Adipose tissue (tissue), 3 donors: ENCODE measurements around the gene ARHGAP24. TPM values are rescaled to one million over a fixed set of nuclear protein-coding genes. Genes with fewer than 3 reads are reported as not detected.

Source experiments
- H3K27ac ChIP-seq: one replicate; pipeline ENCODE4 v1.5.1; 2013; ENCODE audit warnings: low read depth, low read length
- WGBS, 3 donors: extraction: QIAGEN DNeasy Blood & Tissue Kit; methylation state at CpG; one replicate each; pipeline ENCODE4 v1.1.7; 2013; 5-methylcytosine and 5-hydroxymethylcytosine counted together
- polyA plus RNA-seq, 3 donors: library from polyadenylated mRNA; stranded (reverse); fragments of 200-250 nt; gene quantifications; one replicate each; pipeline ENCODE4 v1.2.3, GENCODE V29; 2013
- donor health status: healthy with polysubstance abuse.
- donor health status: Bipolar disorder and iron deficiency.
- donor health status: healthy.

Gene ARHGAP24
- polyA plus RNA-seq, 3 donors, result 7.9 to 10.3 (median 8.5) TPM

- H3K27ac ChIP-seq, result no peak overlapping the region
- 51 to 90% (median 67%) methylated on average over 1 of the region's 1 CpG for WGBS, 3 donors
These were observed 226.9 kb downstream of the ARHGAP24 start for GRCh38 chr4:85701861-85702321.

- 77 to 85% (median 81%) methylated on average over 3 of the region's 3 CpGs for WGBS, 3 donors
- H3K27ac ChIP-seq, result no peak overlapping the region
These were observed 228.1 kb downstream of the ARHGAP24 start for GRCh38 chr4:85703096-85703495.

DNA sequence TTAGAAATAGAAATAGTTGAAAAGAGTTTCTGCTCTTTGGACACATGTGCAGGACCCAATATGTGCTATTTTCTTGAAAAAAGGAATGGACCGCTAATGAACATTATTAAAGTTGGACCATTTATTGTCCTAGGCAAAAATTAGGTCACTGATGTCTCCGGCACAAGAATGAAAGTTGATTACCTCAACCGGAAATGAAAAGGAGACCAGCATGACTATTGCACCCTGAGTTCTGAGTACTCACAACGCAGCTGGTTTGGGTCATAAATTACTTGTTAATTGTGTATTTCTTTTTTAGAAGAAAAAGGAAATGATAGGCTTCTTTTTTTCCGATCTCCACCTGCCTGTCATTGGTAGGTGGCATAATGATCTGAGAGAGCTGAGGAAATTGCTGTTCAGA is 232.7 kb downstream of the ARHGAP24 start:
- H3K27ac ChIP-seq, result no peak overlapping the region
- WGBS, 3 donors, result 42 to 81% (median 51%) methylated on average over 5 of the region's 5 CpGs

- WGBS, 3 donors, result 56 to 68% (median 65%) methylated on average over 5 of the region's 5 CpGs
- no peak overlapping the region for H3K27ac ChIP-seq
These were observed 233.5 kb downstream of the ARHGAP24 start for GRCh38 chr4:85708468-85708867.

DNA sequence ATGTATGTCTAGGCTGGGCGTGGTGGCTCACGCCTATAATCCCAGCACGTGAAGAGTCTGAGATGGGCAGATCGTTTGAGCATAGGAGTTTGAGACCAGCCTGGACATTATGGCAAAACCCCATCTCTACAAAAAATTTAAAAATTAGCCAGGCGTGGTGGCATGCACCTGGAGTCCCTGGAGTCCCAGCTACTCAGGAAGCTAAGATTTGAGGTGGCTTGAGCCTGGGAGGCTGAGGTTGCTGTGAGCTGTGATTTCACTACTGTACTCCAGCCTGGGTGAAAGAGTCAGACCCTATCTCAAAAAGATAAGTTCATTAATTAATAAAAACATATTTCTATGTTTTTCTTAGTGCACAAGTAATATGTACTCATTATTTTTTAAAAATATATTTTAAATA is 238.1 kb downstream of the ARHGAP24 start:
- H3K27ac ChIP-seq, result no peak overlapping the region
- WGBS, 3 donors, result 94 to 97% (median 97%) methylated on average over 5 of the region's 5 CpGs

GRCh38 chr4:85715991-85716737 is 241.2 kb downstream of the ARHGAP24 start:
- 38 to 48% (median 47%) methylated on average over 3 of the region's 3 CpGs for WGBS, 3 donors
- no peak overlapping the region for H3K27ac ChIP-seq

GRCh38 chr4:85717351-85717750 is 242.4 kb downstream of the ARHGAP24 start:
- 82 to 99% (median 88%) methylated on average over 1 of the region's 1 CpG for WGBS, 3 donors
- no peak overlapping the region for H3K27ac ChIP-seq

DNA sequence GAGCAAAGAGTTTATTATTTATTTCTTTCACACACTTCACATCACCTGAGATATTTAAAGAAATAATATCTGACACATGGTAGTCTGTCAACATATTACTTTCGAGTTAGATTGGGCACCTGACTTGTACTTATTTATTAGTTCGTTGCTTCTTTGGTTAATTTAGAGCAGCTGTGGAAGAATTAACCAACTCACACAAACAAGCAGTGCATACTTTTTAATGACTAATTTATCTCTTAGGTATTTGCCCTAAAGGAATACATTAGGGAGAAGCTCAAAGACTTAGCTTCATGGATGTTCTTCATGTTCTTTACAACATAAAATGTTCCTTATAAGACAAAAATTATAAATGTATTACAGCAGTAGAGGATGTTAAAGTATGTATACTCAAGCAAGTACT is 242.9 kb downstream of the ARHGAP24 start:
- 57 to 81% (median 74%) methylated on average over 2 of the region's 2 CpGs for WGBS, 3 donors
- no peak overlapping the region for H3K27ac ChIP-seq

DNA sequence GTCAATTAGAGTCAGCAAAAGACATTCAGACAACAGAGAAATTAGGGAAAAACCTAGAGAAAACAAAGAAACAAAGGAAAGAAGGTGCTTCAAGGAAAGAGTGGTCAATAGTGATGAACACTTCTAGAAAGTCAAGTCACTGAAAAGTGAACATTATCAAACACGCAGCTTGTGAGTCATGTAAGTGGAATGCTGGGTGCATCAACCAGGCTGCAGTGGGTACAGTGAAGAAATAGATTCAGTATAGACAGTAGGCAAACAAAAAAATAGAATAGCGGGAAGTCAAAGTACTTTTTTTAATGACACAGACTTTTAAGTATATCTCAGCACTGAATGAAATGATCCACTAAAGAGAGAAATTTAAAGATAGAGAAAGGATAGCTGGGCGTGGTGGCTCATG is 245.8 kb downstream of the ARHGAP24 start:
- no peak overlapping the region for H3K27ac ChIP-seq
- WGBS, 3 donors, result 62 to 65% (median 65%) methylated on average over 3 of the region's 3 CpGs

DNA sequence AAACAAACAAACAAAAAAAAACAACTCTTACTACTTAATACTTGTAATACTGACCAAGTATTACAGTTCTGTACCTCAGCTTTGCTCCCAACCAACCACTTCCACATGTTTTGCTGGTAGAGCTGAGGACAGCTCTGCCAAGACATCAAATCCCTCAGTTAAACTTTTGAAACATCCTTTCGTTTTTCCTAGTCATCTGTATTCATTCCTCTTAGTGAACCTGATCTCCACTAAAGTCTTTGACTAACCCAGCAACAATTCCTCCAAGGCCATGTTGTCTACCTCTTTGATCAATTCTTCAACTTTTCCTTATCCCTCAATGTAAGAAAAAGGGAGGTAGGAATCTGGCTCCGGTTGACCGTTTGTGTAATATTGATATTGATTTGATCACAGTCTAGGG is 247.5 kb downstream of the ARHGAP24 start:
- H3K27ac ChIP-seq, result no peak overlapping the region
- 88 to 98% (median 95%) methylated on average over 3 of the region's 3 CpGs for WGBS, 3 donors

- no peak overlapping the region for H3K27ac ChIP-seq
- WGBS, 3 donors, result 86 to 95% (median 90%) methylated on average over 2 of the region's 2 CpGs
These were observed 247.9 kb downstream of the ARHGAP24 start for GRCh38 chr4:85722807-85723206.

DNA sequence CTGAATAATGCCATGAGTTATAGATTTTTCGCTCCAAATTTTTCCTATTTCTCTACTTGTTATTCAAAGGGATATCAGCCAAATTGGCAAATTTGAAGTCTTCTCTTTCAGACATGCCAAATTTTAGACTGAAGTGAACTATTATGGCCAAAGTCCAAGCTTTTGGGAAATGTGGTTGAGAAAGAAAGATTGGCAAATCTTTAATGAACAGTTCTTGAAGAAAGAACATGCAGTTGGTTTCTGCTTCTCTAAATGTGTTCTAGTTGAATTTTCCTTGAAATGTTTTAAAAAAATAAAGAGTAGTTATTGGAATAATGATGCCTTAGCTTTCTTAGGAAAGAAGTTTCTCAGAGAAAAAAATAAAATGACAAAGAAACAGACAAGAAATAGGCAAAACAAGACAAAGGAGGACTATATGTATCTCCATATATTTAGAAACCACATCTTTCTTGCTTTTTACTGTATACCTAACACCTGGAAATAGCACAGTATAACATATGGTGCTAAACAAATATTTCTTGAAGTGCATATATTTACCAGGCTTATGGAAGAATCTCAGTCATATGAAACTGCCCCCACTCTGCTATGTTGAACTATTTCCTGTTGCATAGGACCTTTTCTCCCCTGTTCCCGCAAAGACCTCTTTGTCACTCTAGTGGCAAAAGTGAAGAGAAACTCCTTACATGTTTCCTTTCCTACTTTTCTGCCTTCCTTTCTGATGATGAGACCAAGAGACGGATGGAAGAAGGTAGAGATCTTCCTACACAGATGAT is 250.0 kb downstream of the ARHGAP24 start:
- WGBS, 3 donors, result 56 to 89% (median 63%) methylated on average over 3 of the region's 3 CpGs

DNA sequence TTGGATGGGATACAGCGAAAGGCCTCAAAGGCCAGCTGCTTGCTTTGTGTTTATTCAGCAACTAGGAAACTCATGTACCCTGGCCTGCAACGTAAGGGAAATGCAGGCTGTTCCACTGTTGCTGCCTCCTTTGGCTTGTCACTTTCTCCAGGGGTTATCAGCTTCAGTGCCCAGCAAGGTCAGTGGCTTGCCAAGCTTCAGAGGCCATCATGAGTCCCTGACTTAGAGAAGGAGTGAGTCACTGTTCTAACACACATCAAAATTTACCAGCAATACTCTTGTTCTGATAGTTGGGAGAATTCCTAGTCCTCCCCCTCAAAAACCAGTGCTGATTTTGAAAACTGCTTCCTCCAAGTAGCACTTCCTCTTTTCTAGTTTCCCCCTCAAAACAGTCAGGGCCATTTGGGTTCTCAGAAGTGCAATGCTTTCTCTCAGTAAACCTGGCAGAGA is 250.8 kb downstream of the ARHGAP24 start:
- WGBS, 3 donors, result 44 to 53% (median 47%) methylated on average over 2 of the region's 2 CpGs
- no peak overlapping the region for H3K27ac ChIP-seq

More for the DNA sequence above, 250.0 kb downstream of the ARHGAP24 start:
- no peak overlapping the region for H3K27ac ChIP-seq

DNA sequence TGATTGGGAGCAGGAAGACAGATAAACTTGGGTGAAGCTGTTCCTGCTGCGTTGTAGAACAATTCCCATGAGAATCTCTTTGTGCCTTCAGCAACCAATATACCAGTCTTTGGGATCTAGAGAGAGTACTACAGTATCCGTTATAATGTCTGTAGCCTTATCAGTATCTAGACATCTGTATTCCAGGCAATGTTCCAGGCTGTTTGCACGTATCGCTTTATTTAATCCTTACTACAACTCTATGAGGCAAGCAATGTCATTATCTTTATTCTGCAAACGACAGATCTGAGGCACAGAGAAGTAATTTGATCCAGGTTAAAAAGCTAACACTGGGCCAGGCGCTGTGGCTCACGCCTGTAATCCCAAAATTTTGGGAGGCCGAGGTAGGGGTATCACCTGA is 251.6 kb downstream of the ARHGAP24 start:
- WGBS, 3 donors, result 63 to 89% (median 83%) methylated on average over 8 of the region's 8 CpGs
- H3K27ac ChIP-seq, result no peak overlapping the region

DNA sequence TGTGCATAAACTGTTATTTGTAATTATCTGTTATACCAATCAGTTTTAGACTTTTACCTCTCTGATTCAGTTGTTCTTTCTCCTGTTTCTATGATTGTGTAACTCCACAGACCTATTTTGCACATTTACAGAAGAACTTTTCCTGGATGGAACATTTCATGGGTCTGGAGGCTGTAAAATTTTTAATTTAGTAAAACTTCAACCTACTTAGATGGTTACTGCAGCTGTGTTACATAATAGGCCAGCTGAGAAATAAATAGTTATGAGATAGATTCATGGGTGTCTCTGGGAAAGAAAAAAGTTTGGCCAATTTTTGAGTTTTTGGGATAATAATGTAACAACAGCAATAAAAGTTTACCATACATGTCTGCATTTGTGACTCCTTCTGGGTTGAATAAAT is 253.5 kb downstream of the ARHGAP24 start:
- no peak overlapping the region for H3K27ac ChIP-seq

DNA sequence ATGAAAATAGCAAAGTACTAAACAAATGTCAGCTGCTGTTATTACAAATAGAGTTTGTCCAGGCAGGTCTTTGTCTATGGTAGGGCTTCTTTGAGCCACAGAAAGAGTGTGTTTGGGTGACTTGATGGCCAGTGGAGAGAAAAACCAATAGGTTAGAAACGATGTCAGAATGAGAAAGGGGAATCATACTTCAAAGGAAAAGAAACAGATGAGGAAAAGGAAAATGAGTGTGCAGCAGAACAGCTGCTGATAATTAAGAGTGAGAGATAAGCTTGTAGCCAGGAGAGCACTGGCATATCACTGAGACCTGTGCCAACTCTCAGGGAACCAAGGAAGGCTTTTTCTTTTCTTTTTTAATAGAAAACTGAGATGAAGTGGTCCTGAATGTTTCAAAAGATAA is 257.2 kb downstream of the ARHGAP24 start:
- H3K27ac ChIP-seq, result no peak overlapping the region
- WGBS, 3 donors, result 25 to 36% (median 31%) methylated on average over 1 of the region's 1 CpG

- H3K27ac ChIP-seq, result no peak overlapping the region
These were observed 258.8 kb downstream of the ARHGAP24 start for GRCh38 chr4:85733798-85734197.

- 29 to 53% (median 50%) methylated on average over 1 of the region's 1 CpG for WGBS, 3 donors
- H3K27ac ChIP-seq, result no peak overlapping the region
These were observed 259.5 kb downstream of the ARHGAP24 start for GRCh38 chr4:85734424-85734831.

- WGBS, 3 donors, result 57 to 93% (median 73%) methylated on average over 2 of the region's 2 CpGs
These were observed 261.6 kb downstream of the ARHGAP24 start for GRCh38 chr4:85736571-85736970.

DNA sequence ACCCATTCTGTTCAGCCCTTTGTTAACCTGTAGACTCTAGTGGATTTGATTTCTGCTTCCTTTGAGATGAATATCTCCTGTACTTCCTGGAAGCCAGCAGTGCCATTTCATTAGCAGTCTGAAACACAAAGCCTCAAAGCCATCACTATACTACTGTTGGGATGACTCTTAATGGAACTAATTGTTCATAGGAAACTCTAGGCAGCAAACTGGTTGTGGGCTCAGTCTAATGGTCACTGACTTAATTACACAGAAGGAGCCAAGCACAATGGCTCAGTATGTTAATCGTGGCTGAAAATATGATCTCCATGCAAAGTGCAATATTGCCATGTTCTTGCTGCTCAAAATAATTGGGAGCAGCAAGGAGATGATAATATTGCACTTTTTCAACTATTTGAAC is 262.3 kb downstream of the ARHGAP24 start:
- 89 to 100% (median 97%) methylated on average over 1 of the region's 1 CpG for WGBS, 3 donors
- H3K27ac ChIP-seq, result no peak overlapping the region

More at GRCh38 chr4:85736571-85736970, 261.6 kb downstream of the ARHGAP24 start:
- no peak overlapping the region for H3K27ac ChIP-seq
